HepG2 (cell line): Measurements from ENCODE around the gene GNG5. TPM values are rescaled to one million over a fixed set of nuclear protein-coding genes. Genes with fewer than 3 reads are reported as not detected.

Experiments
- ATF4 ChIP-seq, 2 experiments: fragments of 450-650 bp in 1 of 2; sonication (generic) in 1 of 2; formaldehyde crosslinking; IDR thresholded peaks; 2 replicates each; pipeline versions ENCODE4 v1.5.0 to v1.8.0; 2020 to 2022; ENCODE audit warnings: mild to moderate bottlenecking in 1 of 2, missing genetic modification reagents in 1 of 2
- CTCF ChIP-seq: sonication (generic); formaldehyde crosslinking; IDR thresholded peaks from 2 replicates; pipeline ENCODE4 v1.5.0; 2020; ENCODE audit warnings: mild to moderate bottlenecking, missing genetic modification reagents, moderate library complexity
- PBX2 ChIP-seq: IDR thresholded peaks from 2 replicates; pipeline ENCODE4 v1.6.1; 2016; ENCODE audit warnings: control low read depth
- PHF21A ChIP-seq: sonication (generic); formaldehyde crosslinking; IDR thresholded peaks from 2 replicates; pipeline ENCODE4 v1.5.0; 2020; ENCODE audit warnings: mild to moderate bottlenecking, missing genetic modification reagents
- RERE ChIP-seq: IDR thresholded peaks from 2 replicates; pipeline ENCODE4 v1.6.1; 2016; ENCODE audit warnings: low read depth, missing genetic modification reagents, missing compliant biosample characterization
- RNF219 ChIP-seq: sonication (generic); formaldehyde crosslinking; IDR thresholded peaks from 2 replicates; pipeline ENCODE4 v1.5.0; 2020; ENCODE audit warnings: mild to moderate bottlenecking, missing genetic modification reagents
- ZBTB42 ChIP-seq: sonication (generic); formaldehyde crosslinking; IDR thresholded peaks from 2 replicates; pipeline ENCODE4 v1.5.0; 2020; ENCODE audit warnings: mild to moderate bottlenecking, missing genetic modification reagents
- ZBTB44 ChIP-seq: sonication (generic); formaldehyde crosslinking; IDR thresholded peaks from 2 replicates; pipeline ENCODE4 v1.4.0; 2020; ENCODE audit warnings: missing genetic modification reagents
- ZGPAT ChIP-seq: IDR thresholded peaks from 2 replicates; pipeline ENCODE4 v1.6.1; 2016; ENCODE audit warnings: mild to moderate bottlenecking
- ZNF446 ChIP-seq: sonication (generic); formaldehyde crosslinking; IDR thresholded peaks from 2 replicates; pipeline ENCODE4 v1.5.0; 2020; ENCODE audit warnings: mild to moderate bottlenecking, missing genetic modification reagents
- ZNF780A ChIP-seq: sonication (generic); formaldehyde crosslinking; IDR thresholded peaks from 2 replicates; pipeline ENCODE4 v1.8.0; 2022; ENCODE audit warnings: mild to moderate bottlenecking, missing genetic modification reagents, moderate library complexity
- polyA plus RNA-seq, 8 experiments: library from polyadenylated mRNA; depleted of rRNA in 3 of 8; stranded (reverse) in 7 of 8; unstranded in 1 of 8; fragments of >200 nt; fragmentation: Illumina TruSeq in 4 of 8; extraction: Trizol in 4 of 8; gene quantifications; 2 replicates each; pipeline versions ENCODE4 v1.2.1 to v1.2.3, GENCODE V29; 2011 to 2016; ENCODE audit warnings: low read depth in 4 of 8, missing spikeins in 1 of 8, mixed read lengths in 1 of 8; ENCODE audit not compliant: insufficient read depth in 1 of 8
- total RNA-seq, 5 experiments: library from RNA; depleted of rRNA; stranded (reverse); fragments of >200 nt; fragmentation: Illumina TruSeq; extraction: Trizol; gene quantifications; 2 replicates each; pipeline ENCODE4 v1.2.3, GENCODE V29; 2016; ENCODE audit warnings: low read depth in 1 of 5

The GNG5 gene
- total and polyA plus RNA-seq, 2 of the 13 experiments (the other 11 are each of a cell fraction or from before 2014, with no cell fraction given) = 103 to 137 TPM

GRCh38 chr1:84506729-84507453 is 510 bp upstream of the GNG5 start (continued):
- TF ChIP-seq PBX2 (CRISPR knock-in tag) (no peak), PHF21A (0 out of 2 replicates have a peak, but pooled peaks have one; percentile 1), ZBTB44 (no peak), RERE (no peak), ZNF780A (no peak), ZNF446 (no peak), ATF4 (CRISPR knock-in tag; IDR thresholded peaks at IDR 0.05) (no peak), ZGPAT (peak; percentile 29; the same call in 1 of the 2 replicates), CTCF (CRISPR knock-in tag) (peak; percentile 23; the same call in 1 of the 2 replicates), ZBTB42 (CRISPR knock-in tag) (no peak), RNF219 (CRISPR knock-in tag) (no peak; the same call in 1 of the 2 replicates)
- TF ChIP-seq, all 625 proteins: peak for 28
